Lower leg skin (tissue), 4 donors: ENCODE measurements around the gene KCNT2. TPM values are rescaled to one million over a fixed set of nuclear protein-coding genes. Genes with fewer than 3 reads are reported as not detected.

Source experiments
- DNase-seq, 2 donors: peaks; one replicate each; pipeline ENCODE4 v3.0.0-alpha.2; 2019; ENCODE audit warnings: low spot score in 2 of 2
- H3K4me3 ChIP-seq: fragments of 200-600 bp; sonication (generic); 2 replicates; pipeline ENCODE4 v1.5.1; 2017; ENCODE audit warnings: mild to moderate bottlenecking, low read depth; ENCODE audit not compliant: poor library complexity, severe bottlenecking
- CTCF ChIP-seq, 3 donors: fragments of 450-650 bp; IDR thresholded peaks; one replicate each; pipeline ENCODE4 v1.5.1; 2016; ENCODE audit warnings: antibody characterized with exemption in 3 of 3, mild to moderate bottlenecking in 3 of 3, moderate library complexity in 2 of 3
- POLR2A ChIP-seq, 2 donors: fragments of 450-650 bp; IDR thresholded peaks; one replicate each; pipeline ENCODE4 v1.6.1; 2016 to 2017; ENCODE audit warnings: antibody characterized with exemption in 2 of 2, mild to moderate bottlenecking in 1 of 2, moderate library complexity in 1 of 2
- WGBS, 2 donors: methylation state at CpG; one replicate each; pipeline ENCODE4 v1.1.5; 2018; 5-methylcytosine and 5-hydroxymethylcytosine counted together
- intact Hi-C: fragments of 100-400 bp; cut with DNase I; formaldehyde crosslinking; loops from one replicate; pipeline ENCODE4 v1.15.0; 2023; ENCODE audit warnings: low total_unique reads
- total RNA-seq, 4 donors: library from RNA; depleted of rRNA; stranded (reverse); fragments of >200 nt; gene quantifications; one replicate each; pipeline ENCODE4 v1.1.0, GENCODE V29; 2016

The KCNT2 gene
- total RNA-seq, 4 donors from 2014 or later: 0.34 to 0.97 (median 0.79) TPM

- H3K4me3 ChIP-seq: no peak overlapping the region
- no peak for DNase-seq
These were observed 126.6 kb downstream of the KCNT2 start for GRCh38 chr1:196481616-196482015.

GRCh38 chr1:196477262-196477661 is 131.0 kb downstream of the KCNT2 start:
- 91 to 94% methylated on average over 2 of the region's 2 CpGs for whole genome bisulfite sequencing, 2 donors
- no peak for TF ChIP-seq POLR2A (IDR thresholded peaks at IDR 0.05)
- TF ChIP-seq CTCF (IDR thresholded peaks at IDR 0.05): no peak
- intact Hi-C loops: no loop called here

More at GRCh38 chr1:196481616-196482015, 126.6 kb downstream of the KCNT2 start:
- intact Hi-C loops: no loop called here
- 79 to 89% methylated on average over 2 of the region's 2 CpGs for WGBS, 2 donors
- no peak for TF ChIP-seq CTCF (IDR thresholded peaks at IDR 0.05)
- TF ChIP-seq POLR2A (IDR thresholded peaks at IDR 0.05): no peak

GRCh38 chr1:196467230-196467925 is 140.9 kb downstream of the KCNT2 start:
- no peak overlapping the region for H3K4me3 ChIP-seq
- 53 to 67% methylated on average over 1 of the region's 1 CpG for WGBS, 2 donors
- no peak for DNase-seq
- intact Hi-C loops: no loop called here
- no peak for TF ChIP-seq CTCF (IDR thresholded peaks at IDR 0.05)
- no peak for TF ChIP-seq POLR2A (IDR thresholded peaks at IDR 0.05)

More at GRCh38 chr1:196477262-196477661, 131.0 kb downstream of the KCNT2 start:
- no peak overlapping the region for H3K4me3 ChIP-seq
- DNase-seq: no peak

- TF ChIP-seq CTCF (IDR thresholded peaks at IDR 0.05): no peak
- no peak for TF ChIP-seq POLR2A (IDR thresholded peaks at IDR 0.05)
- WGBS, 2 donors: 95 to 100% methylated on average over 1 of the region's 1 CpG
- intact Hi-C loops: no loop called here
- H3K4me3 ChIP-seq: no peak overlapping the region
- no peak for DNase-seq
These were observed 141.6 kb downstream of the KCNT2 start for GRCh38 chr1:196466654-196467053.

GRCh38 chr1:196466166-196466565 is 142.1 kb downstream of the KCNT2 start:
- 21 to 28% methylated on average over 2 of the region's 2 CpGs for WGBS, 2 donors
- no peak overlapping the region for H3K4me3 ChIP-seq
- no peak for DNase-seq
- TF ChIP-seq CTCF (IDR thresholded peaks at IDR 0.05) (no peak), POLR2A (IDR thresholded peaks at IDR 0.05) (no peak)
- intact Hi-C loops: no loop called here
